Measurements from ENCODE around the gene NHP2.
"Not testable (repeated sequence)": the region's sequence is repeated elsewhere in the genome, so short reads cannot be mapped to it uniquely, and the experiment has no call there.

Gene NHP2

DNA sequence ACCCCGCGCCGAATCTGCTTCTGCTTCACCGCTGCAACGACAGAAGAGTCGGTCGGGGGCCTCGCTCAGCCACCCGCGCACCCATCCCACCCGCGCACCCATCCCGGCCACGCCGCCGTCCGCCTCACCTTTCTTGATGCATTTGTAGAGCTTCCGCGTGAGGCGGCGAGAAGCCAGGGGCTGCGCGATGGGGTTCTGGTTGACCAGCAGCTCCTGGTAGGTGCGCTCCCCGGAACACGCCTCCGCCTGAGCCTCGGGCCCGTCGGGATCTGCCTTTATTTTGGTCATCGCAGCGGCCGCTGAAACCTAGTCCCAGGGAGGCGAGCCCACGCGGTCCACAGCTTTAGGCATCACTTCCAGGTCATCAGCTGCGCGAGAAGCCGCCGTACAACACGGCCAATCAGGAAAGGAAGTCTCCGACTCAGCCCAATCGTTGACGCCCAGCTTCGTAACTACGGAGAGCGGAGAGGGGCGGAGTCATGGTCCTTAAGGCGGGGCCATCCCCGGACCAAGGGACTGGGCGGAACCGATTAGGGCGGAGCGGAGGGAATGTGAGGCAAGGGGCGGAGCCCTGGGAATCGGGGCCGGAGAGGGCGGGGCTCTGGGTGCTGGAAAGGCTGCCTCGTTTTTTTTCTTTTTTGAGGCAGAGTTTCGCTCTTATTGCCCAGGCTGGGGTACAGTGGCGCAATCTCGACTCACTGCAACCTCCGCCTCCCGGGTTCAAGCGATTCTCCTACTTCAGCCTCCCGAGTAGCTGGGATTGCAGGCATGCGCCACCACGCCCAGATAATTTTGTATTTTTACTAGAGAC lies at the start of gene NHP2:
TSS of gene NHP2 (minus strand) at position 356 of the 811 bp plus-strand sequence. CDS start at position 288, 68 bp downstream.
- DNase-seq = peak; percentile 97

DNA sequence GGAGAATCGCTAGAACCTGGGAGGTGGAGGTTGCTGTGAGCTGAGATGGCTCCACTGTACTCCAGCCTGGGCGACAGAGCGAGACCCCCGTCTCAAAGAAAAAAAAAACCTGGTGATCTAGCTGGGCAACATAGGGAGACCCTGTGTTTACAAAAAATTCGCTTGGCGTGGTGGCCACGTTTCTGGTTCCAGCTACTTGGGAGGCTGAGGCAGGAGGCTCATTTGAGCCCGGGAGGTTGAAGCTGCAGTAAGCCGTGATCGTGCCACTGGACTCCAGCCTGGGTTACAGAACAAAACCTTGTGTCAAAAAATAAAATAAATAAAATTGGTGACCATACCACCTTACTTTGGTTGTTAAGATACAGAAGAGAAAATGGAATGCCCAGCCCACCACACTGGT lies 48.9 kb upstream of the NHP2 start:
- no peak for DNase-seq

DNA sequence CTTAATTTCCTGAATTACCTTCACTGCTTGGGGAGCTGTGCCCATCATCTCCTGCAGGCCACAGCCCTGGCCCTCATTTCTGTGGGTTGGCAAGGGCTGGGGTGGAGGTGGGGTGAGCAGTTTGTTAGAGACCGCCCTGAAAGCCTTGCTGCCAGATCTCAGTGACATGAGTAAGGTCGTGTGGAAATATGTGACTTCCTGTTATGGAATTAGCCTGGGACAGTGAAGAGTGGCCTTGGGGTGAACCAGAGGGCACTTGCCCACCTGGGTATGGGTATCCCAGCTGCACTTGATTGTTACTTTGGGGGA lies 48.2 kb upstream of the NHP2 start:
- no peak for DNase-seq

DNA sequence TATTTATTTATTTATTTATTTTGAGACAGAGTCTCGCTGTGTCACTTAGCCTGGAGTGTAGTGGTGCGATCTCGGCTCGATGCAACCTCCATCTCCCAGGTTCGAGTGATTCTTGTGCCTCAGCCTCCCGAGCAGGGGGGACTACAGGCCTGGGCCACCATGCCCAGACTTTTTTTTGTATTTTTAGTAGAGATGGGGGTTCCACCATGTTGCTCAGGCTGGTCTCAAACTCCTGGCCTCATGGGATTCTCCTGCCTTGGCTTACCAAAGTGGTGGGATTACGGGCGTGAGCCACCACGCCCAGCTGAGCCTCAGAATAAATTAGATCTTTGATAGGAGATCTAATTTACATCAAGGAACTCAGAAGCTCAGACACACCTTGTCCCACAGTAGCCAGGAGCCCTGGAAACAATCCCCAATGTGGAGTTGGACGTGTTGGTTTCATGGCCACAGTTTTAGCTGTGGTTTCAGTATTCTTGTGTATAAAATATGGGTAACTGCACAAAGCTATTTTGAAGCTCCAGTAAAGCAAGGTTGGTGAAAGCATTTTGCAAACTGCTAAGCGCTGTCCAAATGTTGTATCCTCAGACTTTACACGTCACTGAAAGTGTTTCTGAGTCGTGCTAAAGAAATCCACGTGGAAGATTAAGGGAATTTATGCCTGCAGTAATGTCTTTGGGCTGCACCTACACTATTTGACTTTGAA lies 47.7 kb upstream of the NHP2 start:
- no peak for DNase-seq

DNA sequence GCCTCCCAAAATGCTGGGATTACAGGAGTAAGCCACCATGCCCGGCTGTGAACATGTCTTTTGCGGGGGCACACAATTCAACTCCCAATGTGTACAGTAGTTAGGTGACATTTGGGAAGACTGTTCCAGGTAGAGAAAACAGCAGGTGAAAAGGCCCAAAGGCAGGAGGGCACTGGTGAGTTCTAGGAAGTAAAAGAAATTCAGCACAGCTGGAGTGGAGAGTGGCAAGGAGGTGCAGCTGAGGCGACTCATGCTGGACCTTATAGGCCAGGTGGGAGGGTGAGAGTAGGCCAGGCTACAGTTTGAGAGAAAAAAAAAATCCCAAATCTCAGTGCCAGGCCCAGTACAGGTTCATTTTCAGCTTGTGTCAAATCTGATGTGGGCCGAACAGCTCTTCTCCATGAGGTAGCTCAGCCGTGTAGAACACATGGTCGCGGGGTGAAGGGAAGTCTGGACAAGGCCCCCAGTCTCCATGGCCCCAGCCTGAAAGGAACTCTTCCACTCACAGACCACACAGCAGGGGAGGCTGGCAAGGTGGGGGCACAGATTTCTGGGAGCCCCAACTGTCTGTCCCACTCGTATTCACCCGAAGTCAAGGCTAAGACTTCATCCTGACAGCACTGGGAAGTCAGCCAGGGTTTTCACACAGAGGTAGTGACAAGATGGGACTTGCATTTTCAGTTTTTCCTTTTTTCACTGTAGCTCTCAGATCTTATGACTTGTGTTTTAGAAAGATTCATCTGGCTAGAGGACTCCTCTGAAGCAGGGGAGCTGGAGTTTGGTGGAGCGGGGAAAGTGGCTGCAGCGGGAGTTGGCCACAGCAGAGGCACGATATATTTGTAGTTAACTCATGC lies 46.1 kb upstream of the NHP2 start:
- DNase-seq = no peak

DNA sequence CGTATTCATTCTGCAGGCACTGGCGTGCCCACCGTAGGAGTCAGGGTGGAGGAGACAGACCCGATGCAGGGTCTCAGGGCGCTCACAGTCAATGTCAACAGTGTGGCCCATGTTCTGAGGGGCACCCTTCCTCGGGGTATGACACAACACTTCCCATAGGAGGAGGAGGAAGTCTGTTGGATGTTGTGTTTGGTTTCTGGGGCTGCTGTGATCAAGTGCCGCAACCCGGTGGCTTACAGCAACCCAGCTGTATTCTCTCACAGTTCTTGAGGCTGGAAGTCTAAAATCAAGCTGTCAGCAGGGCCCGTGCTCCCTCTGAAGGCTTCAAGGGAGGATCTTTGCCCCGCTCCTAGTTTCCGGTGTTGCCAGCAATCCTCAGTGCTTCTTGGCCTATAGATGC lies 45.0 kb upstream of the NHP2 start:
- no peak for DNase-seq

DNA sequence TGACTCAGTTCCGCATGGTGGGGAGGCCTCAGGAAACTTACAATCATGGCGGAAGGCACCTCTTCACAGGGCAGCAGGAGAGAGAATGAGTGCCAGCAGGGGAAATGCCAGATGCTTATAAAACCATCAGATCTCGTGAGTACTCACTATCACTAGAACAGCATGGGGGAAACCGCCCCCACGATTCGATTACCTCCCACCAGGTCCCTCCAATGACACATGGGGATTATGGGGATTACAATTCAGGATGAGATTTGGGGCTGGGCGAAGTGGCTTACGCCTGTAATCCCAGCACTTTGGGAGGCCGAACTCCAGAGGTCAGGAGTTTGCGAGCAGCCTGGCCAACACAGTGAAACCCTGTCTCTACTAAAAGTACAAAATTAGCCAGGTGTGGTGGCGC lies 44.5 kb upstream of the NHP2 start:
- not testable (repeated sequence) for DNase-seq

DNA sequence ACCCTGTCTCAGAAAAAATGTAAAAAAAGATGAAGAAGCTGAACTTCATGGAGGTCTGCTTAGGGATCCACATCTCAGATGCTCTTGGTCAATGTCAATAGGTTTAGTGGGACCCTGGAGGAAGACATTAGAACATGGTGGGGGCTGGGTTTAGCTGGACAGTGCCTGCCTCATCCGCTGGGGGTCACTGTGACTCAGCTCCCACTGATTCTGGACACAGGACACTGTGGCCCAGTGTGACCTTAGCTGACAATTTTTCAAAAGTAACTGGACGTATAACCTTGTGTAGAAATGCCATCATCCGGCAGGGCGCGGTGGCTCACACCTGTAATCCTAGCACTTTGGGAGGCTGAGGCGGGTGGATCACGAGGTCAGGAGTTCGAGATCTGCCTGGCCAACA lies 43.3 kb upstream of the NHP2 start:
- no peak for DNase-seq

DNA sequence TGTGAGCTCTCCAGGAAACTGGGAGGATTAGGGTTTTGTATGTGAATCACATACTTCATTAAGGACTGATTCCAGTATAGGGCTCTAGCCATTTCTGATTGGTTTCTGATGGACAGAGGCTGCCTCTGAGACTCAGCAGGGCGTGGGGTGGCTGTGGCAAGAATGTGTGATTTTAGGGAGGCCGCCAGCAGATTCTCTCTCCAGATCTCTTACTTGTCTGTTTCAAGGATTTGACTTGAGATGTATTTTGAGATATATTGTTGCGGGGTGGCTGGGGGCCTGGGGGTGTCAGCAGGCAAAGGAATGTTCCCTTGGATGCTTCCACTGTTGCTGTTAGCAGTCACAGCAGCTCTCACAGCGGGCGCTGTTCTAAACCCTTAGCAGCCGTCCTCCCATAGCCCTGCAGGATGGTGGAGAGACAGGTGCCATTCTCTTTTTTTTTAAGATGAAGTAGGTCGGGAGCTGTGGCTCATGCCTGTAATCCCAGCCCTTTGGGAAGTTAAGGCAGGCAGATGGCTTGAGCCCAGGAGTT lies 42.7 kb upstream of the NHP2 start:
- no peak for DNase-seq

DNA sequence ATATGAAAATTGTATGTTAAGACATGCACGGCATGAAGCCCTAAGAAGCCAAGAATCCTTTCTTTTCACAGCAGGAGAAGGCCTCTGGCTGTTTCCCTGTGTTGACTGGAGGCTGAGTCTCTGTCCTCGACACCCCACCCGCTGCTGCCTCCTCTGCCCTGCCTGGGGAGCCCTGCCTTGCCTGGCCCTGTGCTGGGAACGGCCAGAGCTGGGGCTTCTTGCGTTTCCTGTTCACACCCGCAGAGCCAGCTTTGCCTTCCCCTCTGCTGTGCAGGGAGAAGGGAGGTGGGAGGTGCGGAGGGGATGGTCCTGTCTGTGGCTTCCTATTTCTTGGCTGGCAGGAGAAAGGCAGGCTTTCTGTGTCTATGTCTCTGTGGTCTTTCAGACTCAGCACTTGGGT lies 40.3 kb upstream of the NHP2 start:
- DNase-seq = peak; percentile 83

DNA sequence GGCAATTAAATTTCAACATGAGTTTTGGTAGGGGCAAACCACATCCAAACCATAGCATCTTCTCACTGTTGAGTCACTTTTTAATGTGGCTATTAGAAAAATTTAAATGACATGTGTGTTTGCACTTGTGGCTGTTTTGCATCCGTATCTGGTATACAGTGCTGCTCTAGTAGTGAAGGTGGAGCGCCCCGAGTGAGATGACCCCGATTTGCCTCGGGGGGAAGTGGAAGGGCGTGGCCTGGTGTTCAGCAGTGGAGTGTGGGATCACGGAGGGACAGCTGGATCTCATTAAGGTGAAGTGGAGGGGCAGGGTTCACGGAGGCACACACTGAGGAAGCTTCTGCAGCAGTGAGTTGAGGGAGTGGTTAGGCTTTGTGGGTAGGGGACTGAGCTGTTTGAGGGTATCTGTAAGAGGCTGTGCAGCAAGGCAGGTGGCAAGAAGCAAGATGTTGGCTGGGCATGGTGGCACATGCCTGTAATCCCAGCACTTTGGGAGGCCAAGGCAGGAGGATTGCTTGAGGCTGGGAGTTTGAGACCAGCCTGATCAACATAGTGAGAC lies 39.6 kb upstream of the NHP2 start:
- DNase-seq = no peak

DNA sequence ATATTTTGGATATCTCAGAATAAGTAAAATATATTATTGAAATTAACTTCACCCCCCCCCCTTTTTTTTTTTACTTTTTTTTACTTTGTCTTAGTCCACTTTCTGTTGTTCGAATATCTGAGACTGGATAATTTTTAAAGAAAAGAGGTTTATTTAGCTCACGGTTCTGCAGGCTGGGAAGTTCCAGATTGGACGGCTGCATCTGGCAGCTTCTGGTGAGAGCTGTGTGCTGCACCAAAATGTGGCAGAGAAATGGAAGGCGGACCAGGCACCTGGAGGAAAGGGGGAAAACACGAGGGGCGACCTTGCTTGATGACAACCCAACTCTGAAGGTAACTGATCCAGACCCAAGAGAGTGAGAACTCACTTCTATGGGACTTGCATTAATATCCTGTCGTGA lies 39.1 kb upstream of the NHP2 start:
- DNase-seq = no peak

DNA sequence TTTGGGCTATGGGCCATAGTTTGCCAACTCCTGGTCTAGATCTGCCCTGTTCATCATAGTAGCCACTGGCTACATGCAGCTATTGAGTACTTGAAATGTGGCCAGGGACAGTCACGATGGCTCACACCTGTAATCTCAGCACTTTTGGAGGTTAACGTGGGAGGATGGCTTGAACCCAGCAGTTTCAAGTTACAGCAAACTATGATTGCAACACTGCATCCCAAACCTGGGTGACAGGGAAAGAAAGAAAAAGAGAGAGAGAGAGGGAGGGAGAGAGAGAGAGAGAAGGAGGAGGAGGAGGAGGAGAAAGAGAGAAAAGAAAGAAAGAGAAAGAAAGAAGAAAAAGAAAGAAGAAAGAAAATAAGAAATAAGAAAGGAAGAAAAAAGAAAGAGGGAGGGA lies 38.6 kb upstream of the NHP2 start:
- no peak for DNase-seq

DNA sequence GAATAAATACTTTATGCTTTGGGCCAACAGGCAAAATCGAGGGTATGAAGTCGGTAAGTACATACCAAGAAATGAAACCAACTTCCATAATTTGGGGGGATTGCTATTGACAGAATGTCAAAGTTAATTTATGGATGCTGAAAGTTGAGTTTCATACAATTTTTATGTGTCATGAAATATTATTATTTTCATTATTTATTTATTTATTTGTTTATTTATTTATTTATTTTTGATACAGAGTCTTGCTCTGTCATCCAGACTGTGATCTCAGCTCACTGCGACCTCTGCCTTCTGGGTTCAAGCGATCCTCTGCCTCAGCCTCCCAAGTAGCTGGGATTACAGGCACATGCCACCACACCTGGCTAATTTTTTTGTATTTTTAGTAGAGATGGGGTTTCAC lies 38.0 kb upstream of the NHP2 start:
- DNase-seq = no peak

DNA sequence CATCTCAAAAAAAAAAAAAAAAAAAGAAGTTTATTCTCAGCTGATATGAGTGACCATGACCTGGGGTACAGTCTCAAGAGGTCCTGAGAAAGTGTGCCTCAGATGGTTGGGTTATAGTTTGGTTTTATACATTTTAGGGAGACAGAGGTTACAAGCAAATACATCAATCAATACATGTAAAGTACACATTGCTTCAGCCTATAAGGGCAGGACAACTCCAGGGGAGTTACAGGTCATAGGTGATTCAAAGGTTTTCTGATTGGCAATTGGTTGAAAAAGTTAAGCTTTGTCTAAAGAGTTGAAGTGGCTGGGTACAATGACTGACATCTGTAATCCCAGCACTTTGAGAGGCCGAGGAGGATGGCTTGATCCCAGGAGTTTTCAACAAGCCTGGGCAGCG lies 35.7 kb upstream of the NHP2 start:
- DNase-seq = no peak

DNA sequence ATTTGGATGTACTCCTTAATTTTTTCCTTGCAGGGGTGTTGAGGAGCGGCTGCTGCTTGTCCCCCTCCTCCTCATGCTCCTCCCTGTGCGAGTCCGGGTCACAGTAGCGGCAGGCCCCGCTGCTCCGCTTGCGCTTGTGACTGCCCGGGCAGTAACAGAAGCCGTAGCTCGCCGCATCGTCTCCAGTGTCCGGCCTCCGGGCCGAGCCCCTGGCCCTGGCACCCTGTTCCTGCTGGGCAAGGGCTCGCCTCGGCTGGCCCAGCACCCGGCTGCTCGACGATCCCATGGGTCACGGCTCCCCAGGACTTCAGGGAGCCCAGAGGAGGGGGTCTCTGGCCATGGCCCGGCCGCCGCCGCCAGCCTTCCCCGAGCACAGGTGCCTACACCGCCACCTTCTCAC lies 33.3 kb upstream of the NHP2 start, which contains the start of gene GMCL2:
TSS of gene GMCL2 (minus strand) at position 358 of the 400 bp plus-strand sequence. CDS start at position 286, 72 bp downstream.
- DNase-seq = no peak

DNA sequence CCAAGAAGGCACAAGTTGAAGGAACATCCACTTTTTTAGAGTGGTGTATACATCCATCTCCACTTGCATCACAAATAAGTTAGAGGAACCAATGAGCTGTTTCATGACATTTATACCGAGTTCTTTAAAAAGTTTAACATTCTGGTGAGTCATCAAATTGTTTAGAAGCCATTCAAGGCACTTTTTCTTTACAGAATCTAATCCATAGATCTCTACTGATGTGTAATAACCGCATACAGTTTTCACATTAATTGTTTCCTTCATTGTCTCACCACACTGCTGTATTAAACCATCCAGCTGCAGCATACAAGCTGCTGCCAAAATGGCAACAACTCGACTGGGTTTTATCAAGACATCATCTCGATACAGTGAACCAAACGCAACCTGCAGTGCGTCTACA lies 32.7 kb upstream of the NHP2 start:
- DNase-seq = no peak

DNA sequence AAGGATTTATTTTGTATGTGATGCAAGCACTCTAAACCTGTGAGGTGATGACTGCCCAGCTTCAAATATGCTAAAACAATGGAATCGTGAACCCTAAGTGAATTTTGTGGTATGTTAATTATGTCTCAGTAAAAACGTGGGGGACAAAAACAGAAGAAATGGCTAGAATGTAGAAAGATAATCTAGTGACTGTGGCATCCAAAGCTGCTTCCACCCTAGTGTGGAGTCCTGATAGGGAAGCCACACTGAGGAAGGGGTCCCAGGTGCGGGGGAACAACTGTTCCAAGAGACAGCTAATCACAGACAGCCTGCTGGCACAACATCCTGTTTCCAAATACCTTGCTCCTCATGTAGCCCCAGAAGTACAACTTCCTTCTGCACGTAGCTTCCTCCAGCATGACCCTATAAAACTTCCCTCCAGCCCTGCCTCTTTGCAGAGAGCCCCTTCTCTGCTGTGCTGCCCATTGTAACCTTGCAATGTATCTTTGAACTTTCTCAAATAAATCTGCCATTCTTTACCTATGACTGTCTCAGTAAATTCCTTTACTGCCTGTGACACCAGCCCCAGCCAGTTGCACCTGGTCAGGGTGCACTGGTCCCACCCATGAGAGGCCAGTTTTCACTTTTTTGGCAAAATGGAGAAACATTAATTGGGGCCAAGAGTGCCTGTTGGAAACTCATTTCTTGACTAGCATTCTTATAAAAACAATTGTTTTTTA lies 28.6 kb upstream of the NHP2 start:
- peak; percentile 90 for DNase-seq

DNA sequence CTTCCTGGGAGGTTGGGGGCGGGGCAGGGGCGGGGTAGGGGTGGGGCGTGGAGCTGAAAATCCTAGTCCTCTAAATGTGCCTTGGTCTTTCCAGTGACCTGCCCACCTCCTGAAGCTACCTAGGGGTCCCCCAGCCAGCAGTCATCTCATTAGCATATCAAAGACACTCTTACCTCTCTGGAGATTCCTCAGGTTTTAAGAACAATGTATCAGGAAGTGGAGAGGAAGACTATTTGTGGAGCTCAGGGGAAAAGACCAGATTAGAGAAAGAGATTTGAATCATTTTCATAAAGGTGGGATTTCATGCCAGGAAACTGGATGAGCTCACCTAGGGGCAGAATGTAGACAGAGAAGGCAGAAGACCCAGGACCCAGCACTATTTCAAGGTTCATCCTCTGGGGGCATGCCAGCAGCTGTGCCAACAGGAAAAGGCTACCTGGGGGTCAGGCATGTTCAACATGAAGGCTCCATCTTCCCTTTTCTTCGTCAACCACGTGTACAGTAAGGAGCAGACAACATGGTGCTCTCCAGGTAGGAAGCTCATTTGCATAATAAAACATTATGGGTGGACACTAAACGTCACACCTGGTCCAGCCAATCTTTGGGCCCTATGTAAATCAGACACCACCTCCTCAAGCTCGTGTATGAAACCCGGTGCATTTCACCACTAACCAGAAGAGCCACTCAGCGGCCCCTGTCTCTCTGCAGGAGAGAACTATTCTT lies 26.6 kb upstream of the NHP2 start:
- no peak for DNase-seq

DNA sequence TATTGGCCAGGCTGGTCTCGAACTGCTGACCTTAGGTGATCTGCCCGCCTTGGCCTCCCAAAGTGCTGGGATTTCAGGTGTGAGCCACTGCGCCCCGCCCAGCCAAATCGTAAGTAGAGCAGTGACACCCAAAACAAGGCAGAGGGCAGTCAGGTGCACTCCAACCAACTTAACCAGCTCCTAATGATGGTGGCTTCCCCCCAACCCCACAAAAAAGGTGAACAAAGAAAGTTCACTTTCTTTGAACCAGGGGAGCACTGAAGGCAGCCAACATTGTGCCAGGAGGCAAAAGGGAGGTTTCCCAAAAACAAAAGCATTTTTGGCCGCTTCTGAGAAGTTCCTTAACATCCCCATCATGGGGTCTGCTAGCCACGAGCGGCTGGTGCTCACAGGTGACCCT lies 23.9 kb upstream of the NHP2 start:
- DNase-seq = no peak

DNA sequence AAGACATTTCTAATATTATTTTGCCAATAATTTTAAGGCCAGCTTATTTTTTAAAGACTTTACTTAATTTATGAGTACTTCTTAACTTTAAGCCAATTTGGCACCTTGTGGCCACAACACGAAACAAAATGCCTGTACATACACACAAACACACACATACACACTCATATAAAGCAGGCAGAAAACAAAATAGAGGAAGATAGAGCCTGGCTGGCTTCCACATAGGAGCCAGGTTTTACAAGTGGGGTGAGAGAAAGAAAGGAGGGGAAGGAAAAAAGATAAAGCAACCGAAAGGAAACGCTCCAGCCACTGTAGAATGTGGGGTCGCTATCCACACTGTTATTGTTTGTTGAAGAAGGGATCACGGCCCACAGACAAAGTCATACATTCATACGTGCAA lies 23.1 kb upstream of the NHP2 start:
- DNase-seq = no peak

DNA sequence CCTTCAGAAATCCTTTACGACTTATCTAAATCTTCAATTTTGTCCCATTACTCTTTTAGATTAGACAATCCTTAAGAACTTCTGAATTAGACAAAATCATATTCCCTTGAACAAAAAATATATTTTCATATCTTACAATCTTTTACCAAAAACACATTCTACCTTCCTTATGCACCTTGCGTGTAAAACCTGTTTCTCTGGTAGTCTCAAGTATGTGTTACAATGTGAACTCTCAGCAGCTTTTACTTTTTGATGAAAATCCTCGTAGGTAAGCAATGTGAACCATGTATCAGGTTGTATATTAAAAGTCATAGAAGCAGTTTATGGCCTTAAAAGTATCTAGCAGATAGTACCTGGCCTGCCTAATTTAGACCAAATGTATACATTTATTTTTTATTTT lies 20.8 kb upstream of the NHP2 start:
- no peak for DNase-seq
